Measurements from ENCODE around the gene RRAGD.

- TF ChIP-seq BHLHE40 (IDR thresholded peaks at IDR 0.05; ENCODE audit: borderline replicate concordance), result no peak
- TF ChIP-seq FOXA1 (IDR thresholded peaks at IDR 0.05), result no peak
- TF ChIP-seq FOXM1 (IDR thresholded peaks at IDR 0.05; ENCODE audit: borderline replicate concordance), result no peak
- TF ChIP-seq LEF1 (IDR thresholded peaks at IDR 0.05; ENCODE audit: borderline replicate concordance), result no peak
Measured at GRCh38 chr6:89361171-89361570, 50.9 kb downstream of the RRAGD start.
